SU-DHL-6 (cell line): ENCODE data around the gene TMEM178B.

Experiments
- H2AFZ ChIP-seq: fragments of 200-600 bp; sonication (generic); 2 replicates; pipeline ENCODE4 v1.6.1; 2014; ENCODE audit warnings: low read depth, mild to moderate bottlenecking, moderate library complexity, mixed read lengths, antibody characterized with exemption, low read length; ENCODE audit not compliant: severe bottlenecking
- H3F3A ChIP-seq: fragments of 200-600 bp; shearing (Covaris generic); 2 replicates; pipeline ENCODE4 v1.6.0; 2016; ENCODE audit warnings: antibody characterized with exemption, mild to moderate bottlenecking; ENCODE audit not compliant: insufficient read depth
- H3K27ac ChIP-seq: fragments of 200-600 bp; sonication (generic); 2 replicates; pipeline ENCODE4 v1.5.1; 2016; ENCODE audit warnings: low read depth, mild to moderate bottlenecking, low read length, moderate library complexity, mixed read lengths
- H3K27me3 ChIP-seq: fragments of 200-600 bp; sonication (generic), shearing (Covaris generic); 2 replicates; pipeline ENCODE4 v1.6.0; 2014; ENCODE audit warnings: mild to moderate bottlenecking, low read length
- H3K36me3 ChIP-seq: fragments of 200-600 bp; sonication (generic); 2 replicates; pipeline ENCODE4 v1.6.1; 2014; ENCODE audit warnings: mild to moderate bottlenecking, low read length, mixed read lengths
- H3K4me2 ChIP-seq: fragments of 300-600, 200-600 bp; shearing (Covaris generic), sonication (generic); 2 replicates; pipeline ENCODE4 v1.6.0; 2014; ENCODE audit warnings: low read length, low read depth, mild to moderate bottlenecking; ENCODE audit not compliant: poor library complexity, severe bottlenecking
- H3K4me3 ChIP-seq: fragments of 200-600 bp; sonication (generic); 2 replicates; pipeline ENCODE4 v1.5.1; 2014; ENCODE audit warnings: antibody characterized with exemption, low read length, mild to moderate bottlenecking, mixed read lengths; ENCODE audit not compliant: insufficient read depth, poor library complexity, severe bottlenecking
- H3K79me2 ChIP-seq: fragments of 200-600 bp; sonication (generic); 2 replicates; pipeline ENCODE4 v1.6.1; 2014; ENCODE audit warnings: mild to moderate bottlenecking, low read length, moderate library complexity; ENCODE audit not compliant: insufficient read depth
- H3K9ac ChIP-seq: fragments of 200-600 bp; sonication (generic); 2 replicates; pipeline ENCODE4 v1.7.0; 2014; ENCODE audit warnings: mild to moderate bottlenecking, low read length
- H3K9me2 ChIP-seq: fragments of 200-600 bp; sonication (generic); replicated peaks from 2 replicates; pipeline ENCODE4 v1.6.1; 2014; ENCODE audit warnings: low read length; ENCODE audit not compliant: insufficient read depth
- H3K9me3 ChIP-seq: fragments of 200-600 bp; sonication (generic); 2 replicates; pipeline ENCODE4 v1.6.1; 2014; ENCODE audit warnings: low read length, mixed read lengths; ENCODE audit not compliant: insufficient read depth
- H4K20me1 ChIP-seq: fragments of 200-600 bp; sonication (generic); 2 replicates; pipeline ENCODE4 v1.6.1; 2014; ENCODE audit warnings: low read depth, mild to moderate bottlenecking, antibody characterized with exemption, low read length, moderate library complexity, mixed read lengths
- CTCF ChIP-seq: fragments of 200-600 bp; sonication (generic); IDR thresholded peaks from one replicate; pipeline ENCODE4 v1.5.1; 2017; ENCODE audit warnings: antibody characterized with exemption, mild to moderate bottlenecking, low read length, moderate library complexity; ENCODE audit not compliant: insufficient read depth, poor library complexity, severe bottlenecking
- EZH2phosphoT487 ChIP-seq: fragments of 200-600 bp; sonication (generic), shearing (Covaris generic); conservative IDR thresholded peaks from 2 replicates; pipeline ENCODE4 v1.6.1; 2018; ENCODE audit warnings: mild to moderate bottlenecking, antibody characterized with exemption, low read length, moderate library complexity, mixed read lengths

Gene TMEM178B

GRCh38 chr7:141359740-141360415 lies 286.0 kb downstream of the TMEM178B start:
- Histone ChIP-seq H3K9me3 (no peaks in the 10 kb centered on the region), H3K79me2 (no peaks in the 10 kb centered on the region), H3K27ac (no peak overlapping the region), H3K9me2 (no peaks in the 10 kb centered on the region), H3K36me3 (no peaks in the 10 kb centered on the region), H2AFZ (no peak overlapping the region), H3K4me2 (no peak overlapping the region), H3K4me3 (no peak overlapping the region), H3K9ac (no peak overlapping the region), H3K27me3 (no peaks in the 10 kb centered on the region), H4K20me1 (no peaks in the 10 kb centered on the region), H3F3A (no peaks in the 10 kb centered on the region)
- no peak for TF ChIP-seq CTCF

GRCh38 chr7:141360416-141360760 lies 286.5 kb downstream of the TMEM178B start:
- H3K4me2 ChIP-seq = no peak overlapping the region
- TF ChIP-seq EZH2phosphoT487 = no peak
- TF ChIP-seq CTCF = no peak

GRCh38 chr7:141360803-141361202 lies 286.9 kb downstream of the TMEM178B start:
- Histone ChIP-seq H3F3A (no peaks in the 10 kb centered on the region), H3K9ac (no peak overlapping the region), H3K27ac (no peak overlapping the region), H3K4me2 (no peak overlapping the region), H3K79me2 (no peaks in the 10 kb centered on the region), H3K9me3 (no peaks in the 10 kb centered on the region), H3K9me2 (no peaks in the 10 kb centered on the region), H3K4me3 (no peak overlapping the region), H3K36me3 (no peaks in the 10 kb centered on the region), H2AFZ (no peak overlapping the region), H4K20me1 (no peaks in the 10 kb centered on the region), H3K27me3 (no peaks in the 10 kb centered on the region)
- TF ChIP-seq EZH2phosphoT487 (no peak), CTCF (no peak)

More at GRCh38 chr7:141360416-141360760, 286.5 kb downstream of the TMEM178B start:
- Histone ChIP-seq H3K27me3 (no peaks in the 10 kb centered on the region), H3K79me2 (no peaks in the 10 kb centered on the region), H2AFZ (no peak overlapping the region), H3K9me2 (no peaks in the 10 kb centered on the region), H3K27ac (no peak overlapping the region), H3K36me3 (no peaks in the 10 kb centered on the region), H4K20me1 (no peaks in the 10 kb centered on the region), H3K9ac (no peak overlapping the region), H3K4me3 (no peak overlapping the region), H3F3A (no peaks in the 10 kb centered on the region), H3K9me3 (no peaks in the 10 kb centered on the region)

- no peak overlapping the region for H3K9ac ChIP-seq
- H4K20me1 ChIP-seq = no peaks in the 10 kb centered on the region
- H3K36me3 ChIP-seq = no peaks in the 10 kb centered on the region
- TF ChIP-seq CTCF = no peak
- no peak for TF ChIP-seq EZH2phosphoT487
- no peaks in the 10 kb centered on the region for H3K9me2 ChIP-seq
- no peaks in the 10 kb centered on the region for H3K27me3 ChIP-seq
- no peaks in the 10 kb centered on the region for H3F3A ChIP-seq
- H3K79me2 ChIP-seq = no peaks in the 10 kb centered on the region
- H3K4me3 ChIP-seq = no peak overlapping the region
- H3K9me3 ChIP-seq = no peaks in the 10 kb centered on the region
- no peak overlapping the region for H3K27ac ChIP-seq
- no peak overlapping the region for H2AFZ ChIP-seq
- H3K4me2 ChIP-seq = no peak overlapping the region
These were observed 287.6 kb downstream of the TMEM178B start for GRCh38 chr7:141361479-141361878.
